ENCODE measurements around the gene MOB2. TPM values are rescaled to one million over a fixed set of nuclear protein-coding genes. Genes with fewer than 3 reads are reported as not detected.

Gene MOB2
- total and polyA plus RNA-seq, 9 of the 15 experiments (the other 6 are each of a cell fraction or from before 2014, with no cell fraction given) = 0.17 to 36.8 (median 19.2) TPM

DNA sequence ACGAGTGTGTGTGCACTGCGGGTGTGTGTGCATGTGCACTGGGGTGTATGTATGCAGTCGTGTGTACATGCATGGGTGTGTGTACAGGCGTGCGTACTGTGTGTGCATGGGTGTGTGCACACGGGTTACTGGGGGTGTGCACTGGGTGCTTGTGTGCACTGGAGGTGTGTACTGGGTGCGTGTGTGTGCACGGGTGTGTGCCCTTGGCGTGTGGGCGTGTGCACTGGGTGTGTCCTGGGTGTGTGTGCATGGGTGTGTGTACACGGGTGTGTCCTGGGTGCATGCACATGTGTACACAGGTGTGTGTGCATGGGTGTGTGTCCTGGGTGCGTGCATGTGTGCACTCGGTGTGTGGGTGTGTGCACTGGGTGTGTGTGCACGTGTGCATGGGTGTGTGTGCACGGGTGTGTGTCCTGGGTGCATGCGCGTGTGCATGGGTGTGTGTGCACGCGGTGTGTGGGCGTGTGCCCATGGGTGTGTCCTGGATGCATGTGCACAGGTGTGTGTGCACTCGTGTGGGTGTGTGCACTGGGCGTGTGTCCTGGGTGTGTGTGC is 57.7 kb downstream of the MOB2 start:
- TF ChIP-seq, protein P1, sequence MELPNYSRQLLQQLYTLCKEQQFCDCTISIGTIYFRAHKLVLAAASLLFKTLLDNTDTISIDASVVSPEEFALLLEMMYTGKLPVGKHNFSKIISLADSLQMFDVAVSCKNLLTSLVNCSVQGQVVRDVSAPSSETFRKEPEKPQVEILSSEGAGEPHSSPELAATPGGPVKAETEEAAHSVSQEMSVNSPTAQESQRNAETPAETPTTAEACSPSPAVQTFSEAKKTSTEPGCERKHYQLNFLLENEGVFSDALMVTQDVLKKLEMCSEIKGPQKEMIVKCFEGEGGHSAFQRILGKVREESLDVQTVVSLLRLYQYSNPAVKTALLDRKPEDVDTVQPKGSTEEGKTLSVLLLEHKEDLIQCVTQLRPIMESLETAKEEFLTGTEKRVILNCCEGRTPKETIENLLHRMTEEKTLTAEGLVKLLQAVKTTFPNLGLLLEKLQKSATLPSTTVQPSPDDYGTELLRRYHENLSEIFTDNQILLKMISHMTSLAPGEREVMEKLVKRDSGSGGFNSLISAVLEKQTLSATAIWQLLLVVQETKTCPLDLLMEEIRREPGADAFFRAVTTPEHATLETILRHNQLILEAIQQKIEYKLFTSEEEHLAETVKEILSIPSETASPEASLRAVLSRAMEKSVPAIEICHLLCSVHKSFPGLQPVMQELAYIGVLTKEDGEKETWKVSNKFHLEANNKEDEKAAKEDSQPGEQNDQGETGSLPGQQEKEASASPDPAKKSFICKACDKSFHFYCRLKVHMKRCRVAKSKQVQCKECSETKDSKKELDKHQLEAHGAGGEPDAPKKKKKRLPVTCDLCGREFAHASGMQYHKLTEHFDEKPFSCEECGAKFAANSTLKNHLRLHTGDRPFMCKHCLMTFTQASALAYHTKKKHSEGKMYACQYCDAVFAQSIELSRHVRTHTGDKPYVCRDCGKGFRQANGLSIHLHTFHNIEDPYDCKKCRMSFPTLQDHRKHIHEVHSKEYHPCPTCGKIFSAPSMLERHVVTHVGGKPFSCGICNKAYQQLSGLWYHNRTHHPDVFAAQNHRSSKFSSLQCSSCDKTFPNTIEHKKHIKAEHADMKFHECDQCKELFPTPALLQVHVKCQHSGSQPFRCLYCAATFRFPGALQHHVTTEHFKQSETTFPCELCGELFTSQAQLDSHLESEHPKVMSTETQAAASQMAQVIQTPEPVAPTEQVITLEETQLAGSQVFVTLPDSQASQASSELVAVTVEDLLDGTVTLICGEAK (IDR thresholded peaks at IDR 0.05) = no peak
- TF ChIP-seq, protein P1 (CRISPR knock-in tag; IDR thresholded peaks at IDR 0.05) = 0 out of 2 replicates have a peak, but pooled peaks have one; percentile 2
- no peak for TF ChIP-seq ZNF778 (CRISPR knock-in tag; IDR thresholded peaks at IDR 0.05)
- no peak for TF ChIP-seq RFX7 (CRISPR knock-in tag; IDR thresholded peaks at IDR 0.05)
- no peak for TF ChIP-seq BRD4 (IDR thresholded peaks at IDR 0.05)
- no peak for TF ChIP-seq GABPB1 (CRISPR knock-in tag; IDR thresholded peaks at IDR 0.05)
- TF ChIP-seq KDM1A (IDR thresholded peaks at IDR 0.05) = peak in 1 of 2 experiments; percentile 82; a peak in 1 of 4 replicates
- no peak for TF ChIP-seq ZBED1 (IDR thresholded peaks at IDR 0.05)
- TF ChIP-seq STAT5A (IDR thresholded peaks at IDR 0.05; ENCODE audit: borderline replicate concordance, low read length) = no peak
- TF ChIP-seq ZNF23 (CRISPR knock-in tag; IDR thresholded peaks at IDR 0.05) = no peak
- no peak for TF ChIP-seq SMC3 (conservative IDR thresholded peaks at IDR 0.05; ENCODE audit: insufficient read depth, low read depth, low read length)
- H3K27me3 ChIP-seq (ENCODE audit: control insufficient read depth in 2 of 2, insufficient read depth in 2 of 2, low read length in 2 of 2) = no peaks in the 10 kb centered on the region
- FAIRE-seq (no peak), DNase-seq (ENCODE audit: extremely low read depth in 1 of 4, low spot score in 3 of 4) (no peak), ATAC-seq (no peak)
- peaks cover 0 to 4% of the 10 kb centered on the region in 2 experiments; a peak in 1 of 5 replicates for H3K4me1 ChIP-seq (replicated peaks in 1 of 2; ENCODE audit: control insufficient read depth in 2 of 2, insufficient read depth in 2 of 2, low read length in 2 of 2)
- H3K36me3 ChIP-seq (ENCODE audit: control insufficient read depth, insufficient read depth, low read length) = no peaks in the 10 kb centered on the region
- H3K9me3 ChIP-seq (replicated peaks; ENCODE audit: control insufficient read depth, insufficient read depth, low read depth, low read length) = no peaks in the 10 kb centered on the region
- BruUV-seq (replicated peaks) = no TSS peak
- no peak overlapping the region for H3K9ac ChIP-seq (ENCODE audit: insufficient read depth in 1 of 2, low read depth in 2 of 2, low read length in 2 of 2)
- no peaks in the 10 kb centered on the region for H3K79me2 ChIP-seq (ENCODE audit: control insufficient read depth, insufficient read depth, low read length)
- no peaks in the 10 kb centered on the region for H4K20me1 ChIP-seq (replicated peaks; ENCODE audit: control insufficient read depth, insufficient read depth, low read length)
- ChIA-PET POLR2A (no interaction called here), CTCF (ENCODE audit: low intra/inter-chr PET ratio) (no interaction called here)
- no peak overlapping the region for H3K27ac ChIP-seq (ENCODE audit: extremely low read depth, low read depth, low read length)
- H3K9me1 ChIP-seq (ENCODE audit: control insufficient read depth, insufficient read depth, low read length) = no peaks in the 10 kb centered on the region
- no peak overlapping the region for H2AFZ ChIP-seq (ENCODE audit: low read depth, low read length)
- 19% methylated on average over 18 of the region's 22 CpGs for WGBS (ENCODE audit: insufficient coverage, low coverage, missing lambda C conversion rate)
- no peak overlapping the region for H3K4me3 ChIP-seq
- H3K4me2 ChIP-seq (ENCODE audit: insufficient read depth, low read length) = no peak overlapping the region
- intact Hi-C loops (cut with micrococcal nuclease) (no loop called here), in situ Hi-C loops (cut with MboI) (no loop called here)
